Measurements from ENCODE around the gene LTA.

- no peak for TF ChIP-seq EZH2 (IDR thresholded peaks at IDR 0.05; ENCODE audit: borderline replicate concordance, insufficient read depth, low read length, poor library complexity, severe bottlenecking)
- no peak for TF ChIP-seq CTCF (IDR thresholded peaks at IDR 0.05; ENCODE audit: poor library complexity, severe bottlenecking)
- no peak for TF ChIP-seq REST (IDR thresholded peaks at IDR 0.05; ENCODE audit: borderline replicate concordance)
- TF ChIP-seq POLR2AphosphoS5 (IDR thresholded peaks at IDR 0.05): no peak
- no peak for TF ChIP-seq EP300 (conservative IDR thresholded peaks at IDR 0.05; ENCODE audit: poor library complexity, severe bottlenecking)
- TF ChIP-seq MXI1 (conservative IDR thresholded peaks at IDR 0.05; ENCODE audit: poor library complexity, severe bottlenecking): no peak
- TF ChIP-seq SMC3 (conservative IDR thresholded peaks at IDR 0.05; ENCODE audit: poor library complexity): no peak
Measured at GRCh38 chr6:31556307-31556706, 15.8 kb upstream of the LTA start.

Measured in neural cell (in vitro differentiated cells).